ENCODE data around the gene EXTL1. TPM values are rescaled to one million over a fixed set of nuclear protein-coding genes. Genes with fewer than 3 reads are reported as not detected.

The EXTL1 gene
- total RNA-seq, 1 donor from 2014 or later, result 1.8 TPM

GRCh38 chr1:26081267-26082019 lies 59.9 kb downstream of the EXTL1 start:
- Mint-ChIP-seq H3K4me1 (ENCODE audit: unreplicated experiment) (no peaks in the 10 kb centered on the region), H3K27me3 (ENCODE audit: unreplicated experiment) (peaks cover 4% of the 10 kb centered on the region), H3K4me3 (ENCODE audit: unreplicated experiment) (no peak overlapping the region), H3K9me3 (ENCODE audit: unreplicated experiment) (no peaks in the 10 kb centered on the region), H3K36me3 (ENCODE audit: low read depth, unreplicated experiment) (no peaks in the 10 kb centered on the region), H3K27ac (ENCODE audit: unreplicated experiment) (no peak overlapping the region)
- TF ChIP-seq, protein P1, sequence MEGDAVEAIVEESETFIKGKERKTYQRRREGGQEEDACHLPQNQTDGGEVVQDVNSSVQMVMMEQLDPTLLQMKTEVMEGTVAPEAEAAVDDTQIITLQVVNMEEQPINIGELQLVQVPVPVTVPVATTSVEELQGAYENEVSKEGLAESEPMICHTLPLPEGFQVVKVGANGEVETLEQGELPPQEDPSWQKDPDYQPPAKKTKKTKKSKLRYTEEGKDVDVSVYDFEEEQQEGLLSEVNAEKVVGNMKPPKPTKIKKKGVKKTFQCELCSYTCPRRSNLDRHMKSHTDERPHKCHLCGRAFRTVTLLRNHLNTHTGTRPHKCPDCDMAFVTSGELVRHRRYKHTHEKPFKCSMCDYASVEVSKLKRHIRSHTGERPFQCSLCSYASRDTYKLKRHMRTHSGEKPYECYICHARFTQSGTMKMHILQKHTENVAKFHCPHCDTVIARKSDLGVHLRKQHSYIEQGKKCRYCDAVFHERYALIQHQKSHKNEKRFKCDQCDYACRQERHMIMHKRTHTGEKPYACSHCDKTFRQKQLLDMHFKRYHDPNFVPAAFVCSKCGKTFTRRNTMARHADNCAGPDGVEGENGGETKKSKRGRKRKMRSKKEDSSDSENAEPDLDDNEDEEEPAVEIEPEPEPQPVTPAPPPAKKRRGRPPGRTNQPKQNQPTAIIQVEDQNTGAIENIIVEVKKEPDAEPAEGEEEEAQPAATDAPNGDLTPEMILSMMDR (IDR thresholded peaks at IDR 0.05; ENCODE audit: unreplicated experiment), result no peak
- no peak for DNase-seq (ENCODE audit: low spot score)

GRCh38 chr1:26082020-26082350 lies 60.4 kb downstream of the EXTL1 start:
- no peak for DNase-seq (ENCODE audit: low spot score)
- H3K27me3 Mint-ChIP-seq (ENCODE audit: unreplicated experiment), result peaks cover 4% of the 10 kb centered on the region
- no peaks in the 10 kb centered on the region for H3K36me3 Mint-ChIP-seq (ENCODE audit: low read depth, unreplicated experiment)
- H3K9me3 Mint-ChIP-seq (ENCODE audit: unreplicated experiment), result no peaks in the 10 kb centered on the region
- TF ChIP-seq, protein P1 (IDR thresholded peaks at IDR 0.05; ENCODE audit: unreplicated experiment), result no peak
- no peak overlapping the region for H3K27ac Mint-ChIP-seq (ENCODE audit: unreplicated experiment)
- H3K4me1 Mint-ChIP-seq (ENCODE audit: unreplicated experiment), result no peaks in the 10 kb centered on the region
- H3K4me3 Mint-ChIP-seq (ENCODE audit: unreplicated experiment), result no peak overlapping the region

GRCh38 chr1:26083208-26083607 lies 61.6 kb downstream of the EXTL1 start:
- no peaks in the 10 kb centered on the region for H3K9me3 Mint-ChIP-seq (ENCODE audit: unreplicated experiment)
- TF ChIP-seq, protein P1 (IDR thresholded peaks at IDR 0.05; ENCODE audit: unreplicated experiment), result no peak
- no peak for DNase-seq (ENCODE audit: low spot score)
- no peaks in the 10 kb centered on the region for H3K36me3 Mint-ChIP-seq (ENCODE audit: low read depth, unreplicated experiment)
- H3K4me3 Mint-ChIP-seq (ENCODE audit: unreplicated experiment), result no peak overlapping the region
- no peaks in the 10 kb centered on the region for H3K4me1 Mint-ChIP-seq (ENCODE audit: unreplicated experiment)
- H3K27me3 Mint-ChIP-seq (ENCODE audit: unreplicated experiment), result peaks cover 4% of the 10 kb centered on the region
- H3K27ac Mint-ChIP-seq (ENCODE audit: unreplicated experiment), result no peak overlapping the region

GRCh38 chr1:26084091-26084561 lies 62.6 kb downstream of the EXTL1 start:
- Mint-ChIP-seq H3K9me3 (ENCODE audit: unreplicated experiment) (no peaks in the 10 kb centered on the region), H3K4me1 (ENCODE audit: unreplicated experiment) (no peaks in the 10 kb centered on the region), H3K27ac (ENCODE audit: unreplicated experiment) (peak overlapping the region; percentile 22), H3K36me3 (ENCODE audit: low read depth, unreplicated experiment) (no peaks in the 10 kb centered on the region), H3K4me3 (ENCODE audit: unreplicated experiment) (no peak overlapping the region), H3K27me3 (ENCODE audit: unreplicated experiment) (peaks cover 4% of the 10 kb centered on the region)
- TF ChIP-seq, protein P1 (IDR thresholded peaks at IDR 0.05; ENCODE audit: unreplicated experiment), result no peak
- DNase-seq (ENCODE audit: low spot score), result no peak

DNA sequence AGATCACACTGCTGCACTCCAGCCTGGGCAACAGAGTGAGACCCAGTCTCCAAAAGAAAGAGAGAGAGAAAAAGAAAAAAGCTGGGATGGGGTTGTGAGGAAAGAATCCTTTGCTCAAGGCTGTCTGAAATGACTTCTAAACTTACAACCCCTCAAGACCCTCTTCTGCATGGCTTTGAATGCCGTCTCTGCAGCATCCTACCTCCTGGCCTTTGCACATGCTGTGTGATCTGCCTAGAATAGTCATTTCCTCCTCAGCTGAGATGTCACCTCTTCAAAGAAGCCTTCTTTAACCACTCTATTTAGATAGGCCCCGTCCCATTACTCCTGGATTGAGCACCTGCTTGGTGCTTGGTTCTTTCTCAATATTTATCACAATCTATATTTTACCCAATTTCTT lies 63.3 kb downstream of the EXTL1 start:
- Mint-ChIP-seq H3K4me1 (ENCODE audit: unreplicated experiment) (no peaks in the 10 kb centered on the region), H3K4me3 (ENCODE audit: unreplicated experiment) (no peak overlapping the region), H3K36me3 (ENCODE audit: low read depth, unreplicated experiment) (no peaks in the 10 kb centered on the region), H3K9me3 (ENCODE audit: unreplicated experiment) (no peaks in the 10 kb centered on the region), H3K27me3 (ENCODE audit: unreplicated experiment) (peaks cover 4% of the 10 kb centered on the region), H3K27ac (ENCODE audit: unreplicated experiment) (no peak overlapping the region)
- DNase-seq (ENCODE audit: low spot score), result no peak
- TF ChIP-seq, protein P1 (IDR thresholded peaks at IDR 0.05; ENCODE audit: unreplicated experiment), result no peak

All from endothelial cell (in vitro differentiated cells).